Naive B cell (primary cell): ENCODE measurements around the gene SLC17A5. TPM values are rescaled to one million over a fixed set of nuclear protein-coding genes. Genes with fewer than 3 reads are reported as not detected.

Source experiments
- ATAC-seq, 2 donors: fragments of 150-1000 bp; cut with Tn5 transposase; 2 replicates each; pipeline ENCODE4 v1.10.0; 2021; ENCODE audit warnings: low read depth in 2 of 2, mild to moderate bottlenecking in 2 of 2, moderate library complexity in 2 of 2
- DNase-seq: peaks from one replicate; pipeline ENCODE4 v3.0.0; 2022
- H3K27ac Mint-ChIP-seq, 6 donors: one replicate each; pipeline ENCODE4 v1.8.0; 2020 to 2022; ENCODE audit warnings: mild to moderate bottlenecking in 6 of 6, mixed read lengths in 6 of 6, moderate library complexity in 5 of 6, inconsistent platforms in 2 of 6
- H3K27me3 Mint-ChIP-seq, 3 donors: one replicate each; pipeline ENCODE4 v1.8.0; 2021 to 2022; ENCODE audit warnings: mixed read lengths in 3 of 3, mild to moderate bottlenecking in 1 of 3
- H3K36me3 Mint-ChIP-seq, 2 donors: one replicate each; pipeline ENCODE4 v1.8.0; 2020 to 2022; ENCODE audit warnings: mixed read lengths in 2 of 2, inconsistent platforms in 1 of 2, mild to moderate bottlenecking in 1 of 2
- H3K4me1 Mint-ChIP-seq, 3 donors: one replicate each; pipeline ENCODE4 v1.8.0; 2020 to 2022; ENCODE audit warnings: mixed read lengths in 3 of 3, inconsistent platforms in 1 of 3, mild to moderate bottlenecking in 1 of 3, moderate library complexity in 1 of 3
- H3K4me3 Mint-ChIP-seq, 8 donors: one replicate each; pipeline ENCODE4 v1.8.0; 2020 to 2022; ENCODE audit warnings: mild to moderate bottlenecking in 8 of 8, mixed read lengths in 8 of 8, moderate library complexity in 8 of 8, inconsistent platforms in 2 of 8
- H3K9me3 Mint-ChIP-seq, 7 donors: one replicate each; pipeline ENCODE4 v1.8.0; 2020 to 2022; ENCODE audit warnings: mixed read lengths in 7 of 7, mild to moderate bottlenecking in 5 of 7, inconsistent platforms in 2 of 7, moderate library complexity in 1 of 7
- polyA plus RNA-seq, 6 donors: library from polyadenylated mRNA; unstranded; fragments of 300-500 nt; fragmentation: Illumina TruSeq; gene quantifications; one replicate each; pipeline ENCODE4 v1.2.3, GENCODE V29; 2021; ENCODE audit warnings: low read depth in 6 of 6

SLC17A5 gene
- polyA plus RNA-seq, 6 donors from 2014 or later = 0.40 to 6.0 (median 5.6) TPM

DNA sequence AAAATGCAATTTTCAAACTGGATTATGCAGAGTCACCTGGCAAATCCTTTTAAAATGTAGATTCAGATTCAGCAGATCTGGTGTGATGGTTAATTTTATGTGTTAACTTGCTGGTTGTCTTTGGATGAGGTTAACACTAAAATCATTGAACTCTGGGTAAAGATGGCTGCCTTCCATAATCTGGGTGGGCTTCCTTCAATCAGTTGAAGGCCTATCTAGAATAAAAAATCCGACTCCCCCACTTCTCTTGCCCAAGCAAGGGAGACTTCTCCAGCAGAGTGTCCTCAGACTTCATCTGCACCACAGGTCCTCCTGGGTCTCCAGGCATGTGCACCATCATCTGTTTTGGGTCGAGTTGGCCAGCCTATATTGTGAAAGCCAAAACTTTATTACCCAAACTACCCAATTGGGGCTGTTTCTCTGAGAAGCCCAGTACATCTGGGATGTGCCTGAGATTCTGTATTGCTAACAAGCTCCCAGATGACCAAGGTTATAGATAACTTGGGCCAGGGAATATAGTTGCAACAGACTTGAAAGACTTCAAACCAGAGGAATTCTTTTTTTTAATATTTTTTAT, 1.6 kb upstream of the SLC17A5 start:
- H3K4me3 Mint-ChIP-seq = peak overlapping the region in 7 of 8 donors; percentile 3 to 99 (median 97)
- DNase-seq (no peak), ATAC-seq (no peak)
- H3K27me3 Mint-ChIP-seq = no peaks in the 10 kb centered on the region
- H3K4me1 Mint-ChIP-seq = peaks cover 13 to 15% (median 15%) of the 10 kb centered on the region in 3 donors
- no peaks in the 10 kb centered on the region for H3K36me3 Mint-ChIP-seq
- peak overlapping the region in 3 of 6 donors; percentile 28 to 75 (median 36) for H3K27ac Mint-ChIP-seq
- no peaks in the 10 kb centered on the region for H3K9me3 Mint-ChIP-seq

DNA sequence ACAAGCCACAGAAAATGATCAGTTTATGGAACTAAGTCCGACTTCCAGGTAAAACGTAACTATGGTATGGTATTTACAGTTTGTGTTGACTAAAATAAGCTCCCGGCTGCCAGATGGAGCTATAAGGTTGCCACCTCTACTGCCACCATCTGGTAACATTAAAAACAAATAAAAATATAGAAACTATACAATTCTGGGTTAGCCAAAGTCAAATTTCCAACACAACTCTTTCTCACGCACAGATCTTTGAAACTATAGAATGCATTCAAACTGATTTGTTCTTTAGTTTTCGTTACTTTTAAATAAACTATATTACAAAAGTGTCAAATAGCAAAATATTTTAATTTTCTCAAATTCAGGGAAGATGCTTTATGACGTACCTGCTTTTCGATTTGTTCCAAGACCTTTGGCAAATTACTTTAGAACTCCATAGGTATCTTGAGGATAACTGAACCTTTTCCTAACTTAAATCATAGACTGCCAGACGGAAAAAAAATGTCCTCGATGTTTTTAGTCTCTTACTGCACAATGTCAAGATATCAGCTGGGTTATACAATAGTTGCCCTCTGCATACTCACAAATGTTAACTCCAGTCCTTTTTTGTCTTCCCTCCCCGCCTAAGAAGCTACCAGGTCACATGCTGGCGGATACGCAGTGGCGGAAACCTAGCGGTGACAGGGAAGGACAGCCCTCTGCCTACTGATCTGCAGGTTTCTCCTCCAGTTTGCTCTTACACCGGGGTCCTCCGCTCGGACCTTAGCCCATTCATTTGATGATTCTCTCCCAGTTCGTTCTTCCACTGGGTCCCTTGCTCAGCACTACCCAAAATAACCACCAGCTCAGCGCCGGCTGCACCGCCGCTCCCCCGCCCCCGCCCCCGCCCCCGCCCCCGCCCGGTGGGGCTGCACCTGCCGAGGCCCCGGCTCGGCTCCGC, 888 bp downstream of the SLC17A5 start:
- H3K27ac Mint-ChIP-seq = peak overlapping the region; percentile 88 to 99 (median 96)
- DNase-seq = peak; percentile 69

DNA sequence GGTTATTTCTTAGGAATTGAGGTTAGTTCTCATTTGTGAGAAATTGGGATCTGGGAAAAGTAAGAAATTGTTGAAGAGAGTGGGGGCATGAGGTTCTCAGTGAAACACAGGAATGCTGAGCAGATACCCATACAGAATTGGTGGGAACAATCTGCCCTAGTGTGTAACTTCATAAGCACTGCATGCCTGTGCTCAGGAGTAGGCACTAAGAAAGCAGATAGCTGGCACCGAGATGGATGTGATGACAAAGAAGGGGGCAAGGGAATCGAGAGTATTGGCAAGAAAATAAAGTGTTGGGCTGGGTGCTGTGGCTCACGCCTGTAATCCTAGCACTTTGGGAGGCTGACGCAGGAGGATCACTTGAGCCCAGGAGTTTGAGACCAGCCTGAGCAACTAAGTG, 4.0 kb downstream of the SLC17A5 start:
- Mint-ChIP-seq H3K36me3 (peaks cover 7 to 10% of the 10 kb centered on the region in 2 donors), H3K9me3 (no peaks in the 10 kb centered on the region), H3K27ac (peak overlapping the region in 1 of 6 donors; percentile 49), H3K27me3 (no peaks in the 10 kb centered on the region), H3K4me1 (peaks cover 19 to 20% (median 19%) of the 10 kb centered on the region in 3 donors), H3K4me3 (no peak overlapping the region)
- ATAC-seq (no peak), DNase-seq (no peak)

More for the DNA sequence above, 888 bp downstream of the SLC17A5 start:
- no peaks in the 10 kb centered on the region for H3K9me3 Mint-ChIP-seq
- peak overlapping the region; percentile 90 to 99 (median 97) for H3K4me3 Mint-ChIP-seq
- ATAC-seq = peak; percentile 54 to 55
- no peaks in the 10 kb centered on the region for H3K27me3 Mint-ChIP-seq
- H3K4me1 Mint-ChIP-seq = peaks cover 14 to 19% (median 15%) of the 10 kb centered on the region in 3 donors
- H3K36me3 Mint-ChIP-seq = peaks cover 7 to 10% of the 10 kb centered on the region in 2 donors

GRCh38 chr6:73648166-73648565, 5.6 kb downstream of the SLC17A5 start:
- Mint-ChIP-seq H3K27ac (no peak overlapping the region), H3K4me3 (peak overlapping the region in 1 of 8 donors; percentile 22), H3K9me3 (no peaks in the 10 kb centered on the region), H3K36me3 (peaks cover 7 to 10% of the 10 kb centered on the region in 2 donors), H3K4me1 (peaks cover 12 to 15% (median 15%) of the 10 kb centered on the region in 3 donors), H3K27me3 (no peaks in the 10 kb centered on the region)
- ATAC-seq (no peak), DNase-seq (no peak)

- Mint-ChIP-seq H3K36me3 (peaks cover 14 to 17% of the 10 kb centered on the region in 2 donors), H3K4me1 (peaks cover 7 to 12% (median 10%) of the 10 kb centered on the region in 3 donors), H3K9me3 (no peaks in the 10 kb centered on the region), H3K27ac (peak overlapping the region; percentile 2 to 95 (median 54)), H3K4me3 (peak overlapping the region; percentile 80 to 95 (median 88)), H3K27me3 (no peaks in the 10 kb centered on the region)
- DNase-seq = peak; percentile 17
- ATAC-seq = peak; percentile 55 to 63
These were observed 8.7 kb downstream of the SLC17A5 start for GRCh38 chr6:73644941-73645591.

- ATAC-seq (no peak), DNase-seq (no peak)
- peaks cover 3 to 11% (median 10%) of the 10 kb centered on the region in 3 donors for H3K4me1 Mint-ChIP-seq
- no peak overlapping the region for H3K4me3 Mint-ChIP-seq
- no peak overlapping the region for H3K27ac Mint-ChIP-seq
- peaks cover 14 to 17% of the 10 kb centered on the region in 2 donors for H3K36me3 Mint-ChIP-seq
- H3K9me3 Mint-ChIP-seq = no peaks in the 10 kb centered on the region
- no peaks in the 10 kb centered on the region for H3K27me3 Mint-ChIP-seq
These were observed 9.8 kb downstream of the SLC17A5 start for GRCh38 chr6:73644030-73644429.

DNA sequence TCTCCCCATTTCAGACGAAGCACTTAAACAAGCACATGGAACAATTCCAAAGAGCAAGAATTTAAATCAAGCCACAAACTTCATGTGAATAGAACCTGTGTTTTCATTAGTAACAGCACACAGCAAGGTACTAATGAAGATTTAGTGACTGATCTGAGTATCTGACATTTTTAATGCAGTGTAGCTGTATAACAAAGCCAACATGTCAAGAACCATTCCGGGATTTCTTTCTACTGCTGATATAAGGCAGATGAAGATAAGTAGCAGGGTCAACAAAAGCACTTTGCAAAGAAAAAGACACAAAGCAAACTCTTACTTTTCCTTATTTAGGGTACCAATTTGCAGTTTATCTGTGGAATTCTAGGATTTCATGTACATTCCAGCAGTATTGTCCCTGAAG, 11.3 kb downstream of the SLC17A5 start:
- Mint-ChIP-seq H3K27ac (no peak overlapping the region), H3K9me3 (no peaks in the 10 kb centered on the region), H3K27me3 (no peaks in the 10 kb centered on the region), H3K36me3 (peaks cover 16% of the 10 kb centered on the region in 2 donors), H3K4me3 (no peak overlapping the region), H3K4me1 (peaks cover 3 to 11% (median 10%) of the 10 kb centered on the region in 3 donors)
- DNase-seq = no peak
- ATAC-seq = no peak

DNA sequence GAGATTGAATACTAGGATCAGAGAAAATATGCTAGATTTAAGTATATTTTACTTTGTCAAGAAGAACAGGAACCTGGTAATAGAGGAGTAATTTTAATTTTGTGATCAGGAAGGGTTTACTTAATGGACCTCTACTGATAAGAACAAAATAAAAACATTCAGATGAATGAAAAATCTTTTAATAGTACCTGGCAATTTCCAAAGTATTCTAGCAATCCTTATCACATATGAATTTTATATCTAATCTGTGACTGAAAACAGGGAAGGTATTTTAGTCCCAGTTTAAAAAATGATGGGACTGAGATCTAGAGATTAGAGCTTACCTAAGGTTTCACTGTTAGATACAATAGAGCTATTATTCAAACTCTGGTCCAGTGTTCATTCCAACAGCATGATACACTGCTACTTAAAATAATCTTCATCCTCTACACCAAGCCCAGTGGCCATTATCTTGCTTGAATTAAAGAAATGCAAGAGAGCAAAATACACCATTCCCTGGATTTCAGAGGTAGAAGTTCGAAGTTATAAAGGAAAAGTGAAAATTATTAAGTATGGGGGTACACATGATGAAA, 13.5 kb downstream of the SLC17A5 start:
- H3K4me3 Mint-ChIP-seq = no peak overlapping the region
- H3K4me1 Mint-ChIP-seq = peaks cover 2 to 5% (median 3%) of the 10 kb centered on the region in 3 donors
- no peaks in the 10 kb centered on the region for H3K9me3 Mint-ChIP-seq
- peak overlapping the region in 1 of 6 donors; percentile 3 for H3K27ac Mint-ChIP-seq
- no peaks in the 10 kb centered on the region for H3K27me3 Mint-ChIP-seq
- DNase-seq (no peak), ATAC-seq (no peak)
- peaks cover 16% of the 10 kb centered on the region in 2 donors for H3K36me3 Mint-ChIP-seq

DNA sequence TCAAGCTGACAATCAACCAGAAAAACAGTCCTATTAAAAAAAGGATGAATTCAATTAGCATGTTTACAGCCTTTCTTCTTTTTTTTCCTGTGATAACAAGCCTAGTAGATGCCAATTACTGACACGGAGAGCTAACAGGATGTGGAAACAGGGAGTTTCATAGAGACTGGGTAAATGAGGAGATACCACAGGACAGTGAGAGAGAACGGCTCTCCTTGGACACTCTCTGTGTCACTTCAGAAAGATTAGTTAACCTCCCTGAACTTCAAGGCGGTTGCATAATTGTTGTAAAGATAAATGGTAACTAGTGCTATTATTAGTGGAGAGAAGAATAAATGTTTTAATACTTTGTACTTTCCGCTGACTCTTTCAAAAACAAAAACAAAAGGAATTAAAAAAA, 14.8 kb downstream of the SLC17A5 start:
- Mint-ChIP-seq H3K9me3 (no peaks in the 10 kb centered on the region), H3K4me3 (no peak overlapping the region), H3K27me3 (no peaks in the 10 kb centered on the region), H3K4me1 (no peaks in the 10 kb centered on the region), H3K36me3 (peaks cover 16% of the 10 kb centered on the region in 2 donors), H3K27ac (no peak overlapping the region)
- no peak for DNase-seq
- ATAC-seq = no peak

- DNase-seq (no peak), ATAC-seq (no peak)
- no peaks in the 10 kb centered on the region for H3K4me1 Mint-ChIP-seq
These were observed 16.4 kb downstream of the SLC17A5 start for GRCh38 chr6:73637404-73637803.

GRCh38 chr6:73636048-73636447, 17.7 kb downstream of the SLC17A5 start:
- Mint-ChIP-seq H3K9me3 (no peaks in the 10 kb centered on the region), H3K36me3 (peaks cover 23 to 24% of the 10 kb centered on the region in 2 donors), H3K27ac (no peak overlapping the region), H3K4me3 (no peak overlapping the region), H3K27me3 (no peaks in the 10 kb centered on the region), H3K4me1 (no peaks in the 10 kb centered on the region)
- ATAC-seq = no peak
- DNase-seq = no peak

More at GRCh38 chr6:73637404-73637803, 16.4 kb downstream of the SLC17A5 start:
- Mint-ChIP-seq H3K27me3 (no peaks in the 10 kb centered on the region), H3K9me3 (no peaks in the 10 kb centered on the region), H3K27ac (no peak overlapping the region), H3K36me3 (peaks cover 16% of the 10 kb centered on the region in 2 donors), H3K4me3 (no peak overlapping the region)

- DNase-seq = no peak
- H3K4me1 Mint-ChIP-seq = no peaks in the 10 kb centered on the region
- H3K4me3 Mint-ChIP-seq = no peak overlapping the region
- no peaks in the 10 kb centered on the region for H3K9me3 Mint-ChIP-seq
- H3K27ac Mint-ChIP-seq = no peak overlapping the region
- ATAC-seq = no peak
- H3K27me3 Mint-ChIP-seq = no peaks in the 10 kb centered on the region
- H3K36me3 Mint-ChIP-seq = peaks cover 10 to 18% of the 10 kb centered on the region in 2 donors
These were observed 21.4 kb downstream of the SLC17A5 start for GRCh38 chr6:73632346-73632745.

- H3K36me3 Mint-ChIP-seq = peaks cover 10 to 18% of the 10 kb centered on the region in 2 donors
- no peaks in the 10 kb centered on the region for H3K27me3 Mint-ChIP-seq
- no peak for ATAC-seq
- no peaks in the 10 kb centered on the region for H3K4me1 Mint-ChIP-seq
- peak overlapping the region in 1 of 6 donors; percentile 64 for H3K27ac Mint-ChIP-seq
- no peaks in the 10 kb centered on the region for H3K9me3 Mint-ChIP-seq
- no peak overlapping the region for H3K4me3 Mint-ChIP-seq
- no peak for DNase-seq
These were observed 21.9 kb downstream of the SLC17A5 start for GRCh38 chr6:73631849-73632248.
